ENCODE results near the gene VPS41.
"Not testable (repeated sequence)": the region's sequence is repeated elsewhere in the genome, so short reads cannot be mapped to it uniquely, and the experiment has no call there.

VPS41 gene

GRCh38 chr7:38855386-38855785 is 53.6 kb downstream of the VPS41 start:
- peaks cover 19% of the 10 kb centered on the region for H3K36me3 Mint-ChIP-seq
- no peaks in the 10 kb centered on the region for H3K9me3 Mint-ChIP-seq
- H3K4me3 Mint-ChIP-seq: no peak overlapping the region
- no peak for DNase-seq (ENCODE audit: low spot score in 2 of 2)
- ATAC-seq (ENCODE audit: low read depth): peak; percentile 46
- H3K4me1 Mint-ChIP-seq: peaks cover 25% of the 10 kb centered on the region
- H3K27me3 Mint-ChIP-seq: no peaks in the 10 kb centered on the region
- peak overlapping the region; percentile 0 for H3K27ac Mint-ChIP-seq

- not testable (repeated sequence) for H3K27me3 Mint-ChIP-seq; ATAC-seq (ENCODE audit: low read depth); DNase-seq (ENCODE audit: low spot score in 2 of 2); H3K9me3 Mint-ChIP-seq; H3K4me3 Mint-ChIP-seq
- Mint-ChIP-seq H3K4me1 (peaks cover 25% of the 10 kb centered on the region), H3K27ac (peak overlapping the region; percentile 0), H3K36me3 (peaks cover 19% of the 10 kb centered on the region)
Observed at GRCh38 chr7:38854947-38855346, 54.0 kb downstream of the VPS41 start.

GRCh38 chr7:38851321-38851720 is 57.7 kb downstream of the VPS41 start:
- Mint-ChIP-seq H3K9me3 (no peaks in the 10 kb centered on the region), H3K4me1 (peaks cover 23% of the 10 kb centered on the region), H3K36me3 (peaks cover 25% of the 10 kb centered on the region), H3K4me3 (no peak overlapping the region), H3K27me3 (no peaks in the 10 kb centered on the region), H3K27ac (no peak overlapping the region)
- ATAC-seq (ENCODE audit: low read depth) (no peak), DNase-seq (ENCODE audit: low spot score in 2 of 2) (no peak)

GRCh38 chr7:38846280-38846679 is 62.7 kb downstream of the VPS41 start:
- DNase-seq (ENCODE audit: low spot score in 2 of 2) (no peak), ATAC-seq (ENCODE audit: low read depth) (no peak)
- Mint-ChIP-seq H3K27me3 (no peaks in the 10 kb centered on the region), H3K4me3 (no peak overlapping the region), H3K36me3 (peaks cover 20% of the 10 kb centered on the region), H3K9me3 (no peaks in the 10 kb centered on the region), H3K27ac (no peak overlapping the region), H3K4me1 (peaks cover 23% of the 10 kb centered on the region)

- peaks cover 24% of the 10 kb centered on the region for H3K4me1 Mint-ChIP-seq
- DNase-seq (ENCODE audit: low spot score in 2 of 2) (no peak), ATAC-seq (ENCODE audit: low read depth) (no peak)
- no peaks in the 10 kb centered on the region for H3K27me3 Mint-ChIP-seq
- H3K27ac Mint-ChIP-seq: peak overlapping the region; percentile 62
- no peak overlapping the region for H3K4me3 Mint-ChIP-seq
- no peaks in the 10 kb centered on the region for H3K9me3 Mint-ChIP-seq
- H3K36me3 Mint-ChIP-seq: peaks cover 22% of the 10 kb centered on the region
Observed at GRCh38 chr7:38844952-38845563, 63.9 kb downstream of the VPS41 start.

GRCh38 chr7:38842746-38843145 is 66.2 kb downstream of the VPS41 start:
- ATAC-seq (ENCODE audit: low read depth): no peak
- DNase-seq (ENCODE audit: low spot score in 2 of 2): no peak
- no peaks in the 10 kb centered on the region for H3K27me3 Mint-ChIP-seq

GRCh38 chr7:38840736-38841460 is 68.1 kb downstream of the VPS41 start:
- Mint-ChIP-seq H3K4me1 (peaks cover 23% of the 10 kb centered on the region), H3K4me3 (no peak overlapping the region), H3K9me3 (no peaks in the 10 kb centered on the region), H3K27me3 (no peaks in the 10 kb centered on the region), H3K27ac (no peak overlapping the region), H3K36me3 (peaks cover 16% of the 10 kb centered on the region)
- DNase-seq (ENCODE audit: low spot score in 2 of 2) (no peak), ATAC-seq (ENCODE audit: low read depth) (no peak)

More at GRCh38 chr7:38842746-38843145, 66.2 kb downstream of the VPS41 start:
- Mint-ChIP-seq H3K4me1 (peaks cover 26% of the 10 kb centered on the region), H3K27ac (no peak overlapping the region), H3K36me3 (peaks cover 19% of the 10 kb centered on the region), H3K9me3 (no peaks in the 10 kb centered on the region), H3K4me3 (no peak overlapping the region)

- Mint-ChIP-seq H3K4me1 (peaks cover 23% of the 10 kb centered on the region), H3K27me3 (no peaks in the 10 kb centered on the region), H3K36me3 (peaks cover 16% of the 10 kb centered on the region), H3K9me3 (no peaks in the 10 kb centered on the region), H3K27ac (no peak overlapping the region), H3K4me3 (no peak overlapping the region)
- DNase-seq (ENCODE audit: low spot score in 2 of 2) (no peak), ATAC-seq (ENCODE audit: low read depth) (no peak)
Observed at GRCh38 chr7:38839851-38840250, 69.1 kb downstream of the VPS41 start.

- peaks cover 20% of the 10 kb centered on the region for H3K4me1 Mint-ChIP-seq
- peaks cover 16% of the 10 kb centered on the region for H3K36me3 Mint-ChIP-seq
- H3K4me3 Mint-ChIP-seq: no peak overlapping the region
- DNase-seq (ENCODE audit: low spot score in 2 of 2) (no peak), ATAC-seq (ENCODE audit: low read depth) (no peak)
- H3K27ac Mint-ChIP-seq: no peak overlapping the region
- no peaks in the 10 kb centered on the region for H3K27me3 Mint-ChIP-seq
- no peaks in the 10 kb centered on the region for H3K9me3 Mint-ChIP-seq
Observed at GRCh38 chr7:38838725-38839385, 70.1 kb downstream of the VPS41 start.

- peaks cover 10% of the 10 kb centered on the region for H3K36me3 Mint-ChIP-seq
- H3K4me3 Mint-ChIP-seq: no peak overlapping the region
- ATAC-seq (ENCODE audit: low read depth) (no peak), DNase-seq (ENCODE audit: low spot score in 2 of 2) (no peak)
- no peaks in the 10 kb centered on the region for H3K9me3 Mint-ChIP-seq
- H3K4me1 Mint-ChIP-seq: peaks cover 18% of the 10 kb centered on the region
- H3K27me3 Mint-ChIP-seq: no peaks in the 10 kb centered on the region
- no peak overlapping the region for H3K27ac Mint-ChIP-seq
Observed at GRCh38 chr7:38834357-38834756, 74.6 kb downstream of the VPS41 start.

- ATAC-seq (ENCODE audit: low read depth): no peak
- H3K27ac Mint-ChIP-seq: peak overlapping the region; percentile 14
Observed at GRCh38 chr7:38833329-38833728, 75.7 kb downstream of the VPS41 start.

GRCh38 chr7:38831259-38831996 is 77.6 kb downstream of the VPS41 start:
- ATAC-seq (ENCODE audit: low read depth): no peak
- no peaks in the 10 kb centered on the region for H3K27me3 Mint-ChIP-seq

More at GRCh38 chr7:38833329-38833728, 75.7 kb downstream of the VPS41 start:
- Mint-ChIP-seq H3K27me3 (no peaks in the 10 kb centered on the region), H3K9me3 (no peaks in the 10 kb centered on the region), H3K4me3 (no peak overlapping the region), H3K36me3 (peaks cover 6% of the 10 kb centered on the region), H3K4me1 (peaks cover 13% of the 10 kb centered on the region)
- no peak for DNase-seq (ENCODE audit: low spot score in 2 of 2)

GRCh38 chr7:38830826-38831225 is 78.2 kb downstream of the VPS41 start:
- no peak overlapping the region for H3K27ac Mint-ChIP-seq
- no peaks in the 10 kb centered on the region for H3K27me3 Mint-ChIP-seq
- no peak overlapping the region for H3K4me3 Mint-ChIP-seq
- ATAC-seq (ENCODE audit: low read depth) (no peak), DNase-seq (ENCODE audit: low spot score in 2 of 2) (no peak)
- no peaks in the 10 kb centered on the region for H3K9me3 Mint-ChIP-seq
- peaks cover 4% of the 10 kb centered on the region for H3K36me3 Mint-ChIP-seq
- H3K4me1 Mint-ChIP-seq: peaks cover 19% of the 10 kb centered on the region

More at GRCh38 chr7:38831259-38831996, 77.6 kb downstream of the VPS41 start:
- Mint-ChIP-seq H3K27ac (no peak overlapping the region), H3K9me3 (no peaks in the 10 kb centered on the region), H3K4me1 (peaks cover 17% of the 10 kb centered on the region), H3K36me3 (peaks cover 3% of the 10 kb centered on the region), H3K4me3 (no peak overlapping the region)
- no peak for DNase-seq (ENCODE audit: low spot score in 2 of 2)

All from memory B cell (primary cell).